A549 (cell line): ENCODE data around the gene ATP13A4. TPM values are rescaled to one million over a fixed set of nuclear protein-coding genes. Genes with fewer than 3 reads are reported as not detected.

Experiments used
- ATAC-seq, 2 experiments: fragments of 200-7000 bp in 1 of 2; fragments of >200 bp in 1 of 2; cut with Nextera tagmentation in 1 of 2; cut with Tn5 transposase in 1 of 2; 3 replicates each; pipeline versions ENCODE4 v1.8.0 to v1.9.1; 2018 to 2020; ENCODE audit warnings: mild to moderate bottlenecking in 1 of 2, moderate library complexity in 1 of 2
- CTCF ChIA-PET: fragments of 300-600 bp; sonication (Branson Sonifier 250); formaldehyde crosslinking; extraction: SDS; loops from one replicate; lab custom pipeline; 2021; ENCODE audit warnings: antibody characterized with exemption, inconsistent platforms; lab: Yijun Ruan, JAX
- POLR2A ChIA-PET: fragments of 350-600 bp; formaldehyde crosslinking; extraction: SDS; loops from one replicate; lab custom pipeline; 2021; ENCODE audit warnings: antibody characterized with exemption, inconsistent platforms; lab: Yijun Ruan, JAX
- DNase-seq, 2 experiments: peaks; one replicate each; pipeline versions ENCODE4 v3.0.0 to v3.0.0-alpha.2; 2011 to 2016; ENCODE audit warnings: low read depth in 1 of 2, low spot score in 1 of 2
- FAIRE-seq: peaks from 2 replicates; lab custom pipeline; 2011; peaks lifted over from hg19 to GRCh38; lab: Jason Lieb, UNC
- H3K27ac ChIP-seq, 2 experiments: fragments of >200 bp; sonication (Bioruptor Twin); formaldehyde crosslinking; 3 replicates each; pipeline ENCODE4 v1.5.1; 2016 to 2017
- H3K4me1 ChIP-seq: fragments of >200 bp; sonication (Bioruptor Twin); formaldehyde crosslinking; 3 replicates; pipeline ENCODE4 v1.6.1; 2016
- H3K4me2 ChIP-seq: fragments of >200 bp; sonication (Bioruptor Twin); formaldehyde crosslinking; 3 replicates; pipeline ENCODE4 v1.6.1; 2016
- H3K4me3 ChIP-seq: fragments of >200 bp; sonication (Bioruptor Twin); formaldehyde crosslinking; 3 replicates; pipeline ENCODE4 v1.5.1; 2016
- H3K9me3 ChIP-seq: fragments of >200 bp; sonication (Bioruptor Twin); formaldehyde crosslinking; 3 replicates; pipeline ENCODE4 v1.6.1; 2016
- CHD2 ChIP-seq: fragments of 150-350 bp; IDR thresholded peaks from 2 replicates; pipeline ENCODE4 v1.6.1; 2014; ENCODE audit warnings: low read length; ENCODE audit not compliant: partially characterized antibody
- EHF ChIP-seq: fragments of 250-450 bp; sonication (Bioruptor Pico); IDR thresholded peaks from 2 replicates; pipeline ENCODE4 v1.5.0; 2020; ENCODE audit warnings: mild to moderate bottlenecking
- EP300 ChIP-seq, 2 experiments: fragments of >200 bp; sonication (Bioruptor Twin); formaldehyde crosslinking; IDR thresholded peaks; 2 replicates in 1 of 2; 3 replicates in 1 of 2; pipeline ENCODE4 v1.6.1; 2016 to 2017
- ESRRA ChIP-seq: fragments of 150-350 bp; IDR thresholded peaks from 2 replicates; pipeline ENCODE4 v1.6.1; 2014; ENCODE audit warnings: mild to moderate bottlenecking, low read length, borderline replicate concordance
- FOXS1 ChIP-seq: fragments of 250-450 bp; sonication (Bioruptor Pico); IDR thresholded peaks from 2 replicates; pipeline ENCODE4 v1.5.0; 2020; ENCODE audit warnings: mild to moderate bottlenecking, moderate library complexity
- HDAC2 ChIP-seq: fragments of 200-600 bp; sonication (generic); IDR thresholded peaks from 2 replicates; pipeline ENCODE4 v1.6.1; 2016
- HOXB13 ChIP-seq: fragments of 250-450 bp; sonication (Bioruptor Pico); IDR thresholded peaks from 2 replicates; pipeline ENCODE4 v1.5.0; 2020; ENCODE audit warnings: low read depth, mild to moderate bottlenecking, moderate library complexity
- HOXB5 ChIP-seq: fragments of 250-450 bp; sonication (Bioruptor Pico); IDR thresholded peaks from 2 replicates; pipeline ENCODE4 v1.5.0; 2020; ENCODE audit warnings: mild to moderate bottlenecking, moderate library complexity
- MAFK ChIP-seq: fragments of 450-650 bp; IDR thresholded peaks from 2 replicates; pipeline ENCODE4 v1.6.1; 2014; ENCODE audit not compliant: partially characterized antibody
- MYC ChIP-seq: IDR thresholded peaks from 2 replicates; pipeline ENCODE4 v1.6.1; 2012; ENCODE audit warnings: mild to moderate bottlenecking, inconsistent platforms, low read length, improper control_type of control experiment, borderline replicate concordance
- POLR2A ChIP-seq: IDR thresholded peaks from 2 replicates; pipeline ENCODE4 v1.6.1; 2012; ENCODE audit warnings: mild to moderate bottlenecking, low read length
- RARB ChIP-seq: fragments of 250-450 bp; sonication (Bioruptor Pico); IDR thresholded peaks from 2 replicates; pipeline ENCODE4 v1.8.0; 2021; ENCODE audit warnings: mild to moderate bottlenecking, moderate library complexity
- RFX5 ChIP-seq: fragments of 450-650 bp; IDR thresholded peaks from 2 replicates; pipeline ENCODE4 v1.7.1; 2014; ENCODE audit warnings: antibody characterized with exemption, mild to moderate bottlenecking, moderate library complexity
- TP53 ChIP-seq: fragments of 250-450 bp; sonication (Bioruptor Pico); IDR thresholded peaks from 2 replicates; pipeline ENCODE4 v1.5.0; 2021; ENCODE audit warnings: mild to moderate bottlenecking, moderate library complexity
- ZC3H11A ChIP-seq: fragments of 450-650 bp; IDR thresholded peaks from 2 replicates; pipeline ENCODE4 v1.6.1; 2014; ENCODE audit warnings: antibody characterized with exemption, mild to moderate bottlenecking
- ZFP36 ChIP-seq: fragments of 450-650 bp; IDR thresholded peaks from 2 replicates; pipeline ENCODE4 v1.6.1; 2014; ENCODE audit warnings: borderline replicate concordance; ENCODE audit not compliant: partially characterized antibody
- WGBS: methylation state at CpG from one replicate; pipeline ENCODE4 v1.1.6; 2017; ENCODE audit errors: missing lambda C conversion rate; 5-methylcytosine and 5-hydroxymethylcytosine counted together
- polyA plus RNA-seq, 4 experiments: library from polyadenylated mRNA; depleted of rRNA in 3 of 4; stranded (reverse); fragments of >200 nt; fragmentation: RNase III in 1 of 4; extraction: RNeasy Plus Mini Kit Qiagen cat#74134 plus additional on column Dnase treatment in 1 of 4; gene quantifications; 2 replicates in 3 of 4; 3 replicates in 1 of 4; pipeline ENCODE4 v1.2.3, GENCODE V29; 2011 to 2017
- TF ChIP-seq, protein P1 (sequence below): fragments of 250-450 bp; sonication (Bioruptor Pico); IDR thresholded peaks from 2 replicates; pipeline ENCODE4 v1.5.0; 2020; ENCODE audit warnings: low read depth, mild to moderate bottlenecking, moderate library complexity
- TF ChIP-seq, protein P2 (sequence below): fragments of >200 bp; sonication (Bioruptor Twin); formaldehyde crosslinking; IDR thresholded peaks from 2 replicates; pipeline ENCODE4 v1.6.1; 2016
- TF ChIP-seq, protein P3 (sequence below): fragments of >200 bp; sonication (Bioruptor Twin); formaldehyde crosslinking; IDR thresholded peaks from 3 replicates; pipeline ENCODE4 v1.6.1; 2016
- TF ChIP-seq, protein P4 (sequence below): IDR thresholded peaks from 2 replicates; pipeline ENCODE4 v1.6.1; 2012; ENCODE audit warnings: low read depth, borderline replicate concordance

The ATP13A4 gene
- polyA plus RNA-seq, 2 of the 4 experiments (the other 2 are of a cell fraction): 0.09 to 0.10 TPM

DNA sequence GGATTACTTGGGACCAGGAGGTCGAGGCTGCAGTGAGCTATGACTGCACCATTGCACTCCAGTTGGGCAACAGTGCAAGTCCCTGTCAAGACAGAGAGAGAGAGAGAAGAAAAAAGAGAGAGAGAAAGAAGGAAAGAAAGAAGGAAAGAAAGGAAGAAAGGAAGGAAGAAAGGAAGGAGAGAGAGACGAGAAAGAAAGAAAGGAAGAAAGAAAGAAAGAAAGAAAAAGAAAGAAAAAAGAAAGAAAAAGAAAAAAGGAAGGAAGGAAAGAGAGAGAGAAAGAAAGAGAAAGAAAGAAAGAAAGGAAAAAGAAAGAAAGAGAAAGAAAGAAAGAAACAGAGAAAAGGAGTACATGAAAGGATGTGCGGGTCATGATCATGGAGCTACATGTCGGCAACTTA, 80.2 kb downstream of the ATP13A4 start (continued):
- TF ChIP-seq MAFK (no peak), HDAC2 (no peak), EP300 (IDR thresholded peaks at IDR 0.05) (no peak), ESRRA (no peak), POLR2A (no peak), RFX5 (no peak)
- TF ChIP-seq, protein P1, sequence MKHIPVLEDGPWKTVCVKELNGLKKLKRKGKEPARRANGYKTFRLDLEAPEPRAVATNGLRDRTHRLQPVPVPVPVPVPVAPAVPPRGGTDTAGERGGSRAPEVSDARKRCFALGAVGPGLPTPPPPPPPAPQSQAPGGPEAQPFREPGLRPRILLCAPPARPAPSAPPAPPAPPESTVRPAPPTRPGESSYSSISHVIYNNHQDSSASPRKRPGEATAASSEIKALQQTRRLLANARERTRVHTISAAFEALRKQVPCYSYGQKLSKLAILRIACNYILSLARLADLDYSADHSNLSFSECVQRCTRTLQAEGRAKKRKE: no peak
- TF ChIP-seq, protein P2, sequence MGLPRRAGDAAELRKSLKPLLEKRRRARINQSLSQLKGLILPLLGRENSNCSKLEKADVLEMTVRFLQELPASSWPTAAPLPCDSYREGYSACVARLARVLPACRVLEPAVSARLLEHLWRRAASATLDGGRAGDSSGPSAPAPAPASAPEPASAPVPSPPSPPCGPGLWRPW: no peak
- TF ChIP-seq, protein P3, sequence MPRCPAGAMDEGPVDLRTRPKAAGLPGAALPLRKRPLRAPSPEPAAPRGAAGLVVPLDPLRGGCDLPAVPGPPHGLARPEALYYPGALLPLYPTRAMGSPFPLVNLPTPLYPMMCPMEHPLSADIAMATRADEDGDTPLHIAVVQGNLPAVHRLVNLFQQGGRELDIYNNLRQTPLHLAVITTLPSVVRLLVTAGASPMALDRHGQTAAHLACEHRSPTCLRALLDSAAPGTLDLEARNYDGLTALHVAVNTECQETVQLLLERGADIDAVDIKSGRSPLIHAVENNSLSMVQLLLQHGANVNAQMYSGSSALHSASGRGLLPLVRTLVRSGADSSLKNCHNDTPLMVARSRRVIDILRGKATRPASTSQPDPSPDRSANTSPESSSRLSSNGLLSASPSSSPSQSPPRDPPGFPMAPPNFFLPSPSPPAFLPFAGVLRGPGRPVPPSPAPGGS: no peak

DNA sequence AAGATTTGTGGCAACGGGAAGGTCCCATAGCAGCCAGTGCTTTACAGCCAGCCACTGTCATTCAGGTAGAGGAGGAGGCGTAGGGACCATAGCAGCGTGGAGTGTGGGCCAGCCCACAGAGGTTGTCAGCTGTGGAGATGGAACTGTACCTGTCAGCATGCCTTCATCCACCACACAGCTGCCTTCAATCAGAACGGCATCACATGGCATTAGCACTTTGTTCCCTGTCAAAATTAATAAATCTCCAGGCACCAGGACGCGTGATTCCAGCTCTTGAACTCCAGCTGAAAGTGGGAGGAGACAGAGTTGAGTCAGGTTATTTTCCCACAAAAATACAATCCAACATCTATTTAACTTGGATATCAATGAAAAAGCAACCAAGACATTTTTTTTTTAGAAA, 84.0 kb downstream of the ATP13A4 start:
- ChIA-PET POLR2A (no interaction called here), CTCF (interaction anchor here (1.3 to 2.4 kb wide), 2 partner anchors 8 to 10 kb away, joined by 3 to 8 read pairs; no protein-coding TSS in a partner anchor)
- Histone ChIP-seq H3K4me3 (no peak overlapping the region), H3K27ac (no peak overlapping the region), H3K9me3 (no peaks in the 10 kb centered on the region), H3K4me2 (no peak overlapping the region), H3K4me1 (no peaks in the 10 kb centered on the region)
- 16% methylated on average over 6 of the region's 6 CpGs for WGBS
- DNase-seq (no peak), FAIRE-seq (no peak), ATAC-seq (no peak)
- no peak for TF ChIP-seq HOXB13 (CRISPR knock-in tag)
- TF ChIP-seq TP53 (CRISPR knock-in tag): no peak
- TF ChIP-seq, protein P1: no peak
- TF ChIP-seq ZFP36: no peak
- TF ChIP-seq MAFK: no peak
- no peak for TF ChIP-seq ESRRA
- no peak for TF ChIP-seq EP300 (IDR thresholded peaks at IDR 0.05)
- TF ChIP-seq ZC3H11A: no peak
- no peak for TF ChIP-seq HOXB5 (CRISPR knock-in tag)
- TF ChIP-seq, protein P4, sequence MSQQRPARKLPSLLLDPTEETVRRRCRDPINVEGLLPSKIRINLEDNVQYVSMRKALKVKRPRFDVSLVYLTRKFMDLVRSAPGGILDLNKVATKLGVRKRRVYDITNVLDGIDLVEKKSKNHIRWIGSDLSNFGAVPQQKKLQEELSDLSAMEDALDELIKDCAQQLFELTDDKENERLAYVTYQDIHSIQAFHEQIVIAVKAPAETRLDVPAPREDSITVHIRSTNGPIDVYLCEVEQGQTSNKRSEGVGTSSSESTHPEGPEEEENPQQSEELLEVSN: no peak
- no peak for TF ChIP-seq MYC
- no peak for TF ChIP-seq FOXS1 (CRISPR knock-in tag)
- TF ChIP-seq EHF (CRISPR knock-in tag): no peak

DNA sequence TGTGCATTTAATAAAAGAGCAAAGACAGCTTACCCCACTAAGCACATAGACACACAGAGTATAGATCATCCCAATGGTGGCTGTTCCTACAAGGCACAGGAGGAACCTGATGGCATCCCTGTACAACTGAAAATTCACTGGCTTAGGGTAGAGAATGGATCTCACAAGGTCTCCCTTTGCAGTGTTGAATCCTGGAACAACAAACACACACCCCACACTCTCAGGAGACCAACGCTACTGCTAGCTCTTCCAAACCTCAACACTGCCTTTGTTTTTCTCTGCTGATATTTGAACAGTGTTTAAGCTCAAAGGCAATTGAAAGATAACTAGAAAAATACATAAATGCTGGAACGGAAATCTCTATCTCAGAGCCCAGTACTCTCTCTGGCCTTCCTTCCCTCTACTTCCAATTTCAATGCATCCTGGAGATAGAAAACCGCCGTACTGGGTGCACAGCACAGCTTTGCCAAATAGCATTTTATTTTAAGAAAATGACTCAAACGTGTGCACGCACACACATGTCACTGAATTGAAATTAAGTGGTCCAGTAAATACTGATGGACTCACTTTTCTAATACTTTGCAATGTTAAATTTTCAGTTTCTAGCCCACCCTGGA, 88.6 kb downstream of the ATP13A4 start:
- TF ChIP-seq RFX5: no peak
- TF ChIP-seq RARB (CRISPR knock-in tag): no peak
- no peak for TF ChIP-seq CHD2
- TF ChIP-seq EHF (CRISPR knock-in tag): no peak
- no peak overlapping the region for H3K27ac ChIP-seq
- FAIRE-seq (no peak), DNase-seq (no peak), ATAC-seq (no peak)
- CTCF ChIA-PET: no interaction called here
- H3K4me2 ChIP-seq: no peak overlapping the region
- 37% methylated on average over 6 of the region's 6 CpGs for WGBS
- H3K9me3 ChIP-seq: no peaks in the 10 kb centered on the region
- POLR2A ChIA-PET: no interaction called here
- no peak overlapping the region for H3K4me3 ChIP-seq
- no peaks in the 10 kb centered on the region for H3K4me1 ChIP-seq
